Esophagus muscularis mucosa (tissue), 4 donors: ENCODE results near the gene GALM. TPM values are rescaled to one million over a fixed set of nuclear protein-coding genes. Genes with fewer than 3 reads are reported as not detected.
"Not testable (repeated sequence)": the region's sequence is repeated elsewhere in the genome, so short reads cannot be mapped to it uniquely, and the experiment has no call there.

ENCODE experiments used
- DNase-seq: peaks from one replicate; pipeline ENCODE4 v3.0.0-alpha.2; 2017; ENCODE audit errors: extremely low spot score
- H3K27ac ChIP-seq, 4 donors: fragments of 200-600 bp; sonication (generic); replicated peaks in 1 of 4; 1 replicate in 3 of 4; 2 replicates in 1 of 4; pipeline ENCODE4 v1.5.1; 2016 to 2019; ENCODE audit warnings: mild to moderate bottlenecking in 1 of 4
- H3K27me3 ChIP-seq, 4 donors: fragments of 200-600 bp; sonication (generic); one replicate each; pipeline versions ENCODE4 v1.5.1 to v1.6.0; 2016 to 2019
- H3K36me3 ChIP-seq, 4 donors: fragments of 200-600 bp; sonication (generic); one replicate each; pipeline ENCODE4 v1.5.1; 2016 to 2019
- H3K4me1 ChIP-seq, 4 donors: fragments of 200-600 bp; sonication (generic); one replicate each; pipeline ENCODE4 v1.5.1; 2016 to 2019
- H3K4me3 ChIP-seq, 4 donors: fragments of 200-600 bp; sonication (generic); 1 replicate in 2 of 4; 2 replicates in 2 of 4; pipeline ENCODE4 v1.5.1; 2016 to 2019; ENCODE audit warnings: mild to moderate bottlenecking in 4 of 4, moderate library complexity in 1 of 4
- H3K9me3 ChIP-seq, 4 donors: fragments of 200-600 bp; sonication (generic); 1 replicate in 3 of 4; 2 replicates in 1 of 4; pipeline ENCODE4 v1.5.1; 2016 to 2019
- EP300 ChIP-seq: sonication (generic); formaldehyde crosslinking; IDR thresholded peaks from one replicate; pipeline ENCODE4 v1.6.1; 2017; ENCODE audit warnings: antibody characterized with exemption
- POLR2A ChIP-seq: fragments of 450-650 bp; IDR thresholded peaks from one replicate; pipeline ENCODE4 v1.6.1; 2017; ENCODE audit warnings: antibody characterized with exemption, moderate library complexity, mild to moderate bottlenecking, low read depth
- POLR2AphosphoS5 ChIP-seq, 2 donors: sonication (generic); formaldehyde crosslinking; IDR thresholded peaks; one replicate each; pipeline ENCODE4 v1.6.1; 2017; ENCODE audit warnings: antibody characterized with exemption in 2 of 2
- WGBS: methylation state at CpG from one replicate; pipeline ENCODE4 v1.1.5; 2018; 5-methylcytosine and 5-hydroxymethylcytosine counted together
- intact Hi-C: fragments of 100-400 bp; cut with DNase I; formaldehyde crosslinking; loops from one replicate; pipeline ENCODE4 v1.15.1; 2023
- total RNA-seq, 4 donors: library from RNA; depleted of rRNA; stranded (reverse); fragments of >200 nt; gene quantifications; one replicate each; pipeline versions ENCODE4 v1.1.0 to v1.2.1, GENCODE V29; 2016
- TF ChIP-seq, protein P1 (sequence below), 3 experiments: fragments of 200-600 bp in 2 of 3; fragments of 450-650 bp in 1 of 3; sonication (generic) in 2 of 3; IDR thresholded peaks; one replicate each; pipeline ENCODE4 v1.5.1; 2017 to 2019; ENCODE audit warnings: antibody characterized with exemption in 3 of 3, mild to moderate bottlenecking in 2 of 3, moderate library complexity in 1 of 3

Gene GALM
- total RNA-seq, 4 donors from 2014 or later, result 8.3 to 14.6 (median 11.6) TPM

DNA sequence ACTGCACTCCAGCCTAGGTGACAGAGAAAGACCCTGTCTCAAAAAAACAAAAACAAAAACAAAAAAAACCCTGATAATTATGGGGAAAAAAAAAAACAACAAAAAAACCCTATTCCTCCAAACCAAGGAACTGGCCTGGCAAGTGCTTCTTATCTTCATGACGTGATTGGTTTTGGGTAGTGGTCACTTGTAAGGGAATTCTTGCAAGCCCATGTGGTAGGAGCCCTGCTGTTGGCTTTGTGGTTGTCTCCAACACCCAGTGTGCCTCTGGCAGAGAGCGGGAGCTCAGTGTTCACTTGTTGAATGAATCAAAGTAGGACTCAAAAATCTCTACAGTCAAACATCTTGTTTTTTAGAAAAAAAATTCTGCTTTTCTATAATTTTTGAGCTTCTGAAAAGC is 6.0 kb downstream of the GALM start:
- peaks cover 6 to 21% (median 12%) of the 10 kb centered on the region in 4 donors for H3K4me1 ChIP-seq
- intact Hi-C loops, result no loop called here
- no peak for DNase-seq
- no peak overlapping the region for H3K27ac ChIP-seq
- peaks cover 0 to 15% (median 12%) of the 10 kb centered on the region in 4 donors for H3K36me3 ChIP-seq
- WGBS, result 90% methylated on average over 2 of the region's 2 CpGs
- H3K27me3 ChIP-seq, result no peaks in the 10 kb centered on the region
- H3K4me3 ChIP-seq, result no peak overlapping the region
- TF ChIP-seq POLR2A (no peak), POLR2AphosphoS5 (IDR thresholded peaks at IDR 0.05) (no peak), EP300 (no peak)
- TF ChIP-seq, protein P1, sequence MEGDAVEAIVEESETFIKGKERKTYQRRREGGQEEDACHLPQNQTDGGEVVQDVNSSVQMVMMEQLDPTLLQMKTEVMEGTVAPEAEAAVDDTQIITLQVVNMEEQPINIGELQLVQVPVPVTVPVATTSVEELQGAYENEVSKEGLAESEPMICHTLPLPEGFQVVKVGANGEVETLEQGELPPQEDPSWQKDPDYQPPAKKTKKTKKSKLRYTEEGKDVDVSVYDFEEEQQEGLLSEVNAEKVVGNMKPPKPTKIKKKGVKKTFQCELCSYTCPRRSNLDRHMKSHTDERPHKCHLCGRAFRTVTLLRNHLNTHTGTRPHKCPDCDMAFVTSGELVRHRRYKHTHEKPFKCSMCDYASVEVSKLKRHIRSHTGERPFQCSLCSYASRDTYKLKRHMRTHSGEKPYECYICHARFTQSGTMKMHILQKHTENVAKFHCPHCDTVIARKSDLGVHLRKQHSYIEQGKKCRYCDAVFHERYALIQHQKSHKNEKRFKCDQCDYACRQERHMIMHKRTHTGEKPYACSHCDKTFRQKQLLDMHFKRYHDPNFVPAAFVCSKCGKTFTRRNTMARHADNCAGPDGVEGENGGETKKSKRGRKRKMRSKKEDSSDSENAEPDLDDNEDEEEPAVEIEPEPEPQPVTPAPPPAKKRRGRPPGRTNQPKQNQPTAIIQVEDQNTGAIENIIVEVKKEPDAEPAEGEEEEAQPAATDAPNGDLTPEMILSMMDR (IDR thresholded peaks at IDR 0.05), result no peak
- H3K9me3 ChIP-seq, result no peaks in the 10 kb centered on the region

DNA sequence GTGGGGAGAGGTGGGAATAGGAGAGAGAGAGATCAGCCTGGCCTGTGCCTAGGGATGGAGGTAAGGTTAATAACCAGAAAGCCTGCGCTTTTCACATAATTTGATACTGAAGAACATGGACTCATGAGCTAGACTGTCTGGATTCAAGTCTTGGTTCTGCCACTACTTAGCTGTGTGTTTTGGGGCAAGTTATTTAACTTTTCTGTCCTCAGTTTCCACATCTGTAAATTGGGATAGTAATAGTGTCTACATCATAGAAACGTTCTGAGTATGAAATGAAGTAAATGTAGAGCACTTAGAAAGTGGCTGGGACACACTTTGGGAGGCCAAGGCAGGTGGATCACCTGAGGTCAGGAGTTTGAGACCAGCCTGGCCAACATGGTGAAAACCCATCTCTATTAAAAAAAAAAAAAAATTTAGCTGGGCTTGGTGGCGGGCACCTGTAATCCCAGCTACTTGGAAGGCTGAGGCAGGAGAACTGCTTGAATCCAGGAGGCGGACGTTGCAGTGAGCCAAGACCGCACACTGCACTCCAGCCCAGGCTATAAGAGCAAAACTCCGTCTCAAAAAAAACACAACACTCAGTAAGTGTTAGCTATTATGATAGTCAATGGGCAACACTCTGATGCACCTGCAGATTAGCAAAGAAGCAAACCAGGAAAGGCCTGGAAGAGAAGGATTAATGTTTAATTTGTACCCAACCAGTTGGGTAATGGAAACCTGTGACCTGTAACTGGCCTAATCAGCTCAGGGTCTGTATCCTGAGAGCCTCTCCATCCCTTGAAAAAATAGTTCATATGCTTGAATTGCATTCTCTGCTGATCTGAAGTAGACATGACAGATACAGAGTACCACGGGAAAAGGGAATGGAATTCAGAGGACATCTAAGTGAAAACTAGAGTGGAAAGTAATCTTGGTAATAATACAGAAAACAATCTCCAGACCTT is 6.8 kb downstream of the GALM start:
- Histone ChIP-seq H3K36me3 (peaks cover 0 to 23% (median 19%) of the 10 kb centered on the region in 4 donors), H3K9me3 (no peaks in the 10 kb centered on the region), H3K4me1 (peaks cover 0 to 13% (median 4%) of the 10 kb centered on the region in 4 donors), H3K4me3 (no peak overlapping the region), H3K27me3 (no peaks in the 10 kb centered on the region), H3K27ac (no peak overlapping the region)
- no peak for DNase-seq
- WGBS, result 86% methylated on average over 8 of the region's 8 CpGs
- TF ChIP-seq POLR2A, result no peak
- TF ChIP-seq, protein P1 (IDR thresholded peaks at IDR 0.05), result no peak
- no peak for TF ChIP-seq POLR2AphosphoS5 (IDR thresholded peaks at IDR 0.05)
- no peak for TF ChIP-seq EP300
- intact Hi-C loops, result no loop called here

DNA sequence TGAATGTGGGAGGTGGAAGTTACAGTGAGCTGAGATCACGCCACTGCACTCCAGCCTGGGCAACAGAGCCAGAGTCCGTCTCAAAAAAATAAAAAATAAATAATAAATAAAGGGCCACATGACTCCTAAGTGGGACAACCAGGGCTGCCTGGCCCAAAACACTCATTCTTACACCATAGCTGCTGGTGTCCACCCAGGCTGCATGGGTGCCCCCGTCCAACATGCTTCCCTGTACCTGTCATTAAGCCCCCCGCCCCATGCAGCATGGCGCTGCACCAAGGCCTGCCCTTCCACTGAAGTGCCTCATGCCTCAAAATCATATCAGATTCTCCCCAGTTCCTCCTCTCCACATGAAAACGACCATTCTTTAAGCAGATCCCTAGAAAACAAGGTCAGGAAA is 10.8 kb downstream of the GALM start:
- 89% methylated on average over 6 of the region's 6 CpGs for WGBS
- H3K9me3 ChIP-seq, result no peaks in the 10 kb centered on the region
- no peak overlapping the region for H3K4me3 ChIP-seq
- intact Hi-C loops, result no loop called here
- H3K4me1 ChIP-seq, result no peaks in the 10 kb centered on the region
- no peaks in the 10 kb centered on the region for H3K27me3 ChIP-seq
- TF ChIP-seq, protein P1 (IDR thresholded peaks at IDR 0.05), result no peak
- TF ChIP-seq POLR2A (no peak), POLR2AphosphoS5 (IDR thresholded peaks at IDR 0.05) (no peak), EP300 (no peak)
- peaks cover 0 to 60% (median 43%) of the 10 kb centered on the region in 4 donors for H3K36me3 ChIP-seq
- H3K27ac ChIP-seq, result no peak overlapping the region
- DNase-seq, result no peak

DNA sequence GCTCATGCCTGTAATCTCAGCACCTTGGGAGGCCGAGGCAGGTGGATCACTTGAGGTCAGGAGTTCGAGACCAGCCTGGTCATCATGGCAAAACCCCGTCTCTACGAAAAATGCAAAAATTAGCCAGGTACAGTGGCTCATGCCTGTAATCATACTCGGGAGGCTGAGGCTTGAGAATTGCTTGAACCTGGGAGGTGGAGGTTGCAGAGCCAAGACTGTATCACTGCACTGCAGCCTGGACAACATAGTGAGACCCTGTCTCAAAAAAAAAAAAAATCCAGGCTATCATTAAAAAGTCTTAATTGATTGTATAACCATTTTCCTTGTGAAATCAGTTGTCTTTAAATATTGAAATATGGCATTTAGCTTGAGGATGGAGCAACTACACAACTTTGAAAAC is 15.0 kb downstream of the GALM start:
- H3K27ac ChIP-seq, intact Hi-C loops, H3K4me1 ChIP-seq, H3K9me3 ChIP-seq, DNase-seq, H3K4me3 ChIP-seq, H3K27me3 ChIP-seq: not testable (repeated sequence)
- 96% methylated on average over 5 of the region's 5 CpGs for WGBS
- H3K36me3 ChIP-seq, result peaks cover 0 to 87% (median 64%) of the 10 kb centered on the region in 4 donors

DNA sequence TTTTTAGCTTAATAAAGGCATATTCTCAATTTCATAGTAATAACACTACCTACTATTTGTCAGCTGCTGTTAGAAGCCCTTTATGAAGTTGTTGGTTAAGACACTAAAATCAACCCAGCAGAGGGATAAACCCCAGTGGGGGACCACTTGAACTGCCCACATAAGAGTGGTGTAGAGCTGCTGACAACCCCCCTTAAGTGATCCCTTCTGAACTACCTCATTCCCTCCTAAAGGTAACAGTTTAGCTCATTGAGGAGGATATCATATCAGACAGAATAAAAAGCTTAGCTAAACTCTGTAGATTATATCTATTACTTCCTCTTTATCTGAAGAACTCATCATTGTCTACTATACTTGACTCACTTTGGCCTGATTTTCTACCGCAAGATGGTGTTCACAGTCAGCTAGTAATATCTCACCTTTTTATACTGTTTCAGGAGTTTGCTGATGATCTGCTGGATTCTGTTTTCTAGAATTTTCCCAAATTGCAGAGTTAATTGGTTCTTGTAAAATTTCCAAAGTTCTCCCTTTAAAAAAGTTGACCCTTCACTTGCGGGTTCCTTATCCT is 16.2 kb downstream of the GALM start:
- intact Hi-C loops, result no loop called here
- Histone ChIP-seq H3K27me3 (no peaks in the 10 kb centered on the region), H3K36me3 (peaks cover 0 to 80% (median 56%) of the 10 kb centered on the region in 4 donors), H3K27ac (no peak overlapping the region), H3K4me1 (peaks cover 0 to 6% (median 2%) of the 10 kb centered on the region in 4 donors), H3K9me3 (no peaks in the 10 kb centered on the region), H3K4me3 (no peak overlapping the region)
- no peak for DNase-seq
- 90% methylated on average over 2 of the region's 2 CpGs for WGBS
- TF ChIP-seq, protein P1 (IDR thresholded peaks at IDR 0.05), result no peak
- no peak for TF ChIP-seq POLR2AphosphoS5 (IDR thresholded peaks at IDR 0.05)
- TF ChIP-seq POLR2A, result no peak
- TF ChIP-seq EP300, result no peak

DNA sequence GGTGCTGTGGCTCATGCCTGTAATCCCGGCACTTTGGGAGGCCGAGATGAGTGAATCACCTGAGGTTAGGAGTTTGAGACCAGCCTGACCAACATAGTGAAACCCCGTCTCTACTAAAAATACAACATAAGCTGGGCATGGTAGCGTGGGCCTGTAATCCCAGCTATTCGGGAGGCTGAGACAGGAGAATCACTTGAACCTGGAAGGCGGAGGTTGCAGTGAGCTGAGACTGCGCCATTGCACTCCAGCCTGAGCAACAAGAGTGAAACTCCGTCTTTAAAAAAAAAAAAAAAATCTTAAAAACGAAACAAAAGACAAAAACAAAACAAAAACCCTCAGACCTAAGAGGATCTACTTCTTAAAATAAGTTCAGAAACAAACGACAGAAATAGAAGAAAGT is 16.7 kb downstream of the GALM start:
- H3K4me3 ChIP-seq, H3K27ac ChIP-seq, H3K4me1 ChIP-seq, H3K27me3 ChIP-seq, DNase-seq, H3K9me3 ChIP-seq, intact Hi-C loops: not testable (repeated sequence)
- WGBS, result 92% methylated on average over 10 of the region's 10 CpGs
- peaks cover 0 to 77% (median 54%) of the 10 kb centered on the region in 4 donors for H3K36me3 ChIP-seq
